Activated CD8-positive, alpha-beta memory T cell treated with anti-CD3 and anti-CD28 coated beads for 36 hours (primary cell): ENCODE data around the gene TOR1B. TPM values are rescaled to one million over a fixed set of nuclear protein-coding genes. Genes with fewer than 3 reads are reported as not detected.

Experiments used
- CTCF ChIA-PET: fragments of 350-600 bp; sonication (Branson Sonifier 250); formaldehyde crosslinking; loops from one replicate; lab custom pipeline; 2021; ENCODE audit warnings: antibody characterized with exemption; lab: Charles Lee
- POLR2A ChIA-PET: fragments of 350-600 bp; sonication (Branson Sonifier 250); formaldehyde crosslinking; loops from one replicate; lab custom pipeline; 2021; ENCODE audit warnings: antibody characterized with exemption; lab: Charles Lee
- total RNA-seq, 2 experiments: library from RNA; stranded (reverse); gene quantifications; one replicate each; pipeline ENCODE4 v1.2.3, GENCODE V29; 2021

The TOR1B gene
- total RNA-seq, 2 experiments from 2014 or later = 23.0 to 23.4 TPM

- ChIA-PET POLR2A (no interaction called here), CTCF (interaction anchor here (1.0 kb wide), 1 partner anchor 57 kb away, joined by 3 read pairs; no protein-coding TSS in a partner anchor)
Observed at GRCh38 chr9:129828969-129829368, 26.0 kb downstream of the TOR1B start.

- CTCF ChIA-PET = no interaction called here
- POLR2A ChIA-PET = interaction anchor here (0.6 to 0.7 kb wide), 4 partner anchors 30 to 916 kb away, joined by 3 to 10 read pairs (median 4); no protein-coding TSS in a partner anchor
Observed at GRCh38 chr9:129832982-129833381, 30.0 kb downstream of the TOR1B start.

- POLR2A ChIA-PET = interaction anchor here (0.6 to 1.6 kb wide), 7 partner anchors 11 to 294 kb away, joined by 3 to 7 read pairs (median 3); partner anchors contain the start of gene TOR1A
- CTCF ChIA-PET = interaction anchor here (0.9 to 1.3 kb wide), 2 partner anchors 25 to 32 kb away, joined by 3 read pairs; no protein-coding TSS in a partner anchor
Observed at GRCh38 chr9:129834489-129835127, 31.6 kb downstream of the TOR1B start.

- CTCF ChIA-PET = interaction anchor here (0.6 to 1.3 kb wide), 3 partner anchors 15 to 109 kb away, joined by 3 to 9 read pairs (median 3); no protein-coding TSS in a partner anchor
- POLR2A ChIA-PET = interaction anchor here (0.6 to 1.6 kb wide), 7 partner anchors 12 to 294 kb away, joined by 3 to 7 read pairs (median 3); partner anchors contain the start of gene TOR1A
Observed at GRCh38 chr9:129835128-129835859, 32.3 kb downstream of the TOR1B start, which contains the start of the genes C9orf78 and USP20. TSS of gene C9orf78 (minus strand) at chr9:129835275. CDS start at chr9:129835221, 54 bp downstream. TSS of gene USP20 (plus strand) at chr9:129835458. CDS start at chr9:129852556, 17,098 bp downstream.

GRCh38 chr9:129835860-129836223 lies 32.9 kb downstream of the TOR1B start:
- CTCF ChIA-PET = interaction anchor here (0.6 to 1.4 kb wide), 3 partner anchors 15 to 109 kb away, joined by 3 to 9 read pairs (median 5); no protein-coding TSS in a partner anchor
- POLR2A ChIA-PET = interaction anchor here (1.4 to 1.6 kb wide), 2 partner anchors 12 to 27 kb away, joined by 4 to 7 read pairs; partner anchors contain the start of gene TOR1A

GRCh38 chr9:129836311-129837007 lies 33.5 kb downstream of the TOR1B start:
- ChIA-PET POLR2A (interaction anchor here (1.4 kb wide), 1 partner anchor 27 kb away, joined by 4 read pairs; no protein-coding TSS in a partner anchor), CTCF (interaction anchor here (0.7 to 1.4 kb wide), 6 partner anchors 16 to 188 kb away, joined by 3 to 5 read pairs (median 3); no protein-coding TSS in a partner anchor)

- ChIA-PET POLR2A (interaction anchor here (0.6 to 1.1 kb wide), 2 partner anchors 26 to 28 kb away, joined by 5 to 6 read pairs; no protein-coding TSS in a partner anchor), CTCF (interaction anchor here (0.9 kb wide), 2 partner anchors 26 to 268 kb away, joined by 3 to 5 read pairs; no protein-coding TSS in a partner anchor)
Observed at GRCh38 chr9:129838707-129839259, 35.8 kb downstream of the TOR1B start.

- ChIA-PET CTCF (interaction anchor here (0.9 kb wide), 1 partner anchor 25 kb away, joined by 5 read pairs; no protein-coding TSS in a partner anchor), POLR2A (interaction anchor here (1.1 kb wide), 1 partner anchor 26 kb away, joined by 5 read pairs; no protein-coding TSS in a partner anchor)
Observed at GRCh38 chr9:129839324-129840023, 36.5 kb downstream of the TOR1B start.

GRCh38 chr9:129840034-129840433 lies 37.0 kb downstream of the TOR1B start:
- CTCF ChIA-PET = no interaction called here
- POLR2A ChIA-PET = no interaction called here

GRCh38 chr9:129841071-129841470 lies 38.1 kb downstream of the TOR1B start:
- ChIA-PET CTCF (no interaction called here), POLR2A (no interaction called here)

- CTCF ChIA-PET = interaction anchor here (0.9 to 1.0 kb wide), 2 partner anchors 22 to 37 kb away, joined by 3 read pairs; no protein-coding TSS in a partner anchor
- POLR2A ChIA-PET = no interaction called here
Observed at GRCh38 chr9:129845373-129845772, 42.4 kb downstream of the TOR1B start.

- ChIA-PET POLR2A (no interaction called here), CTCF (no interaction called here)
Observed at GRCh38 chr9:129848712-129849441, 45.9 kb downstream of the TOR1B start.

- ChIA-PET CTCF (no interaction called here), POLR2A (no interaction called here)
Observed at GRCh38 chr9:129849901-129850300, 46.9 kb downstream of the TOR1B start.

- CTCF ChIA-PET = no interaction called here
- POLR2A ChIA-PET = no interaction called here
Observed at GRCh38 chr9:129850821-129851550, 48.0 kb downstream of the TOR1B start.

GRCh38 chr9:129851821-129852220 lies 48.8 kb downstream of the TOR1B start:
- CTCF ChIA-PET = interaction anchor here (0.8 kb wide), 1 partner anchor 18 kb away, joined by 3 read pairs; no protein-coding TSS in a partner anchor

GRCh38 chr9:129852579-129852978 lies 49.6 kb downstream of the TOR1B start:
- ChIA-PET CTCF (no interaction called here), POLR2A (no interaction called here)

More at GRCh38 chr9:129851821-129852220, 48.8 kb downstream of the TOR1B start:
- POLR2A ChIA-PET = no interaction called here
